Cardiac muscle cell (in vitro differentiated cells and primary cell): Measurements from ENCODE around the gene SFI1. TPM values are rescaled to one million over a fixed set of nuclear protein-coding genes. Genes with fewer than 3 reads are reported as not detected.

Experiments used
- DNase-seq, 2 donors: peaks; one replicate each; pipeline versions ENCODE4 v3.0.0 to v3.0.0-alpha.2; 2010 to 2017; ENCODE audit warnings: low read depth in 1 of 2, low spot score in 1 of 2
- H3K27ac ChIP-seq: fragments of 200-600 bp; sonication (generic); 2 replicates; pipeline ENCODE4 v1.5.1; 2016
- H3K27me3 ChIP-seq: fragments of 200-600 bp; sonication (generic); 2 replicates; pipeline ENCODE4 v1.6.0; 2016; ENCODE audit warnings: control low read depth
- H3K36me3 ChIP-seq: fragments of 200-600 bp; sonication (generic); 2 replicates; pipeline ENCODE4 v1.5.1; 2016; ENCODE audit warnings: control low read depth
- H3K4me1 ChIP-seq: fragments of 200-600 bp; sonication (generic); 2 replicates; pipeline ENCODE4 v1.8.1; 2017; ENCODE audit warnings: low read depth, mild to moderate bottlenecking, mixed run types
- H3K4me3 ChIP-seq: fragments of 200-600 bp; sonication (generic); 2 replicates; pipeline ENCODE4 v1.5.1; 2016; ENCODE audit warnings: mild to moderate bottlenecking
- H3K9me3 ChIP-seq: fragments of 200-600 bp; sonication (generic); 2 replicates; pipeline ENCODE4 v1.5.1; 2017; ENCODE audit warnings: low read depth, mild to moderate bottlenecking, control low read depth
- CTCF ChIP-seq: IDR thresholded peaks from 2 replicates; pipeline ENCODE4 v1.5.1; 2012; ENCODE audit warnings: low read depth, mild to moderate bottlenecking, low read length
- polyA plus RNA-seq: library from polyadenylated mRNA; unstranded; fragments of >200 nt; fragmentation: Nextera tagmentation; extraction: Ambion mirVana; gene quantifications from 2 replicates; pipeline ENCODE4 v1.2.1, GENCODE V29; 2016
- total RNA-seq: library from RNA; depleted of rRNA; stranded (reverse); fragments of >200 nt; gene quantifications from 2 replicates; pipeline ENCODE4 v1.2.3, GENCODE V29; 2016

Gene SFI1
- total and polyA plus RNA-seq, 2 experiments from 2014 or later: 13.6 to 23.8 TPM

- H3K36me3 ChIP-seq: peaks cover 8% of the 10 kb centered on the region
- no peak for TF ChIP-seq CTCF
- peak overlapping the region; percentile 59 for H3K27ac ChIP-seq
- no peak for DNase-seq
- H3K27me3 ChIP-seq: no peaks in the 10 kb centered on the region
- peaks cover 5% of the 10 kb centered on the region for H3K4me1 ChIP-seq
- H3K4me3 ChIP-seq: no peak overlapping the region
- H3K9me3 ChIP-seq: no peaks in the 10 kb centered on the region
Measured at GRCh38 chr22:31615940-31616314, 119.6 kb downstream of the SFI1 start.

- H3K27me3 ChIP-seq: no peaks in the 10 kb centered on the region
- no peaks in the 10 kb centered on the region for H3K9me3 ChIP-seq
- no peak for TF ChIP-seq CTCF
- DNase-seq: no peak
- H3K4me3 ChIP-seq: no peak overlapping the region
- peak overlapping the region; percentile 59 for H3K27ac ChIP-seq
- peaks cover 5% of the 10 kb centered on the region for H3K4me1 ChIP-seq
- H3K36me3 ChIP-seq: peaks cover 9% of the 10 kb centered on the region
Measured at GRCh38 chr22:31616315-31616980, 120.1 kb downstream of the SFI1 start.

GRCh38 chr22:31618057-31618456 is 121.7 kb downstream of the SFI1 start:
- Histone ChIP-seq H3K36me3 (peaks cover 9% of the 10 kb centered on the region), H3K9me3 (no peaks in the 10 kb centered on the region), H3K27me3 (no peaks in the 10 kb centered on the region), H3K4me3 (no peak overlapping the region), H3K27ac (no peak overlapping the region), H3K4me1 (peaks cover 5% of the 10 kb centered on the region)
- DNase-seq: no peak
- no peak for TF ChIP-seq CTCF

GRCh38 chr22:31618471-31619176 is 122.3 kb downstream of the SFI1 start:
- H3K4me1 ChIP-seq: peaks cover 5% of the 10 kb centered on the region
- H3K36me3 ChIP-seq: peaks cover 9% of the 10 kb centered on the region
- no peak for TF ChIP-seq CTCF
- no peaks in the 10 kb centered on the region for H3K9me3 ChIP-seq
- H3K27me3 ChIP-seq: no peaks in the 10 kb centered on the region
- DNase-seq: no peak
- no peak overlapping the region for H3K4me3 ChIP-seq
- H3K27ac ChIP-seq: no peak overlapping the region

GRCh38 chr22:31619611-31620300 is 123.4 kb downstream of the SFI1 start:
- no peak for DNase-seq
- Histone ChIP-seq H3K4me1 (peaks cover 5% of the 10 kb centered on the region), H3K9me3 (no peaks in the 10 kb centered on the region), H3K36me3 (peaks cover 9% of the 10 kb centered on the region), H3K27me3 (no peaks in the 10 kb centered on the region), H3K4me3 (no peak overlapping the region), H3K27ac (no peak overlapping the region)
- TF ChIP-seq CTCF: no peak
